ENCODE data around the gene EBF4. TPM values are rescaled to one million over a fixed set of nuclear protein-coding genes. Genes with fewer than 3 reads are reported as not detected.

Gene EBF4
- total and polyA plus RNA-seq, 2 donors (not counting 1 experiment from before 2014, with no cell fraction given), result 0.81 to 5.0 TPM

DNA sequence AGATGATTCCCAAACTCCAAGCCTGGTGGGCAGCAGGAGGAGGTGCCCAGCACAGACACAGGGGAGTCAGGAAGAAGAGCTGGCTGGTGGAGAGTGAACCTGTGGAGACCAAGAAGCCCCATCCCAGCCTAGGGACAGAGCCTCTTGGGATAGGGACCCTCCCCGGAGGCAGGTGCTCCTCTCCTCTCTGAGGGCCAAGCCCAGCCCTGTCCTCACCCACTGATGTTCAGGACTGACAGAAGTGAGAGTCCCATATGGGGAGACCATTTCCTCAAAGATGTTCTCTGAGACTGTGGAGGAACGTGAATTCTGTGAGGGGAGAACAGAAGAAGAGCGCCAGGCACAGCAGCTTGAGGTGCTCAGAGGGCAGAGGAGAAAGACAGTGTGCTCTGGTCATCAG is 2.4 kb upstream of the EBF4 start:
- Histone ChIP-seq H3K9me3 (ENCODE audit: control extremely low read depth in 1 of 3, control insufficient read depth in 2 of 3, insufficient read depth in 1 of 3, low read length in 2 of 3) (peaks cover 0 to 15% (median 0%) of the 10 kb centered on the region in 3 donors), H2AFZ (ENCODE audit: insufficient read depth, low read depth, low read length, poor library complexity, severe bottlenecking) (no peak overlapping the region), H3K4me2 (replicated peaks; ENCODE audit: low read depth, low read length, poor library complexity, severe bottlenecking) (no peak overlapping the region), H3K9ac (ENCODE audit: low read length) (no peak overlapping the region), H3K27me3 (replicated peaks in 1 of 4; ENCODE audit: control extremely low read depth in 1 of 4, control insufficient read depth in 3 of 4, insufficient read depth in 4 of 4, low read length in 3 of 4) (peaks cover 0 to 51% (median 24%) of the 10 kb centered on the region in 4 experiments), H3K27ac (ENCODE audit: low read length in 2 of 2) (no peak overlapping the region), H3K4me3 (ENCODE audit: control extremely low read depth in 1 of 5, extremely low read depth in 1 of 5, insufficient read depth in 1 of 5, low read depth in 2 of 5, low read length in 4 of 5) (no peak overlapping the region), H3K4me1 (ENCODE audit: control insufficient read depth in 2 of 2, insufficient read depth in 2 of 2, low read length in 2 of 2) (peaks cover 14 to 19% of the 10 kb centered on the region in 2 donors), H3K36me3 (replicated peaks in 1 of 2; ENCODE audit: control extremely low read depth in 1 of 2, control insufficient read depth in 1 of 2, extremely low read depth in 1 of 2, insufficient read depth in 2 of 2, low read length in 1 of 2) (no peaks in the 10 kb centered on the region), H3K79me2 (ENCODE audit: control insufficient read depth, insufficient read depth, low read length) (no peaks in the 10 kb centered on the region), H4K20me1 (ENCODE audit: control insufficient read depth, insufficient read depth, low read length, poor library complexity, severe bottlenecking) (no peaks in the 10 kb centered on the region)
- H3K27ac Mint-ChIP-seq, result no peak overlapping the region
- no peak for DNase-seq
- peaks cover 67% of the 10 kb centered on the region for H3K27me3 Mint-ChIP-seq
- WGBS (ENCODE audit: insufficient coverage), result no CpG with 5 or more reads among the region's 3 CpGs
- ChIA-PET POLR2A (no interaction called here), CTCF (no interaction called here)
- ATAC-seq (ENCODE audit: low read depth), result no peak
- H3K9me3 Mint-ChIP-seq (ENCODE audit: insufficient read depth), result no peaks in the 10 kb centered on the region
- intact Hi-C loops (cut with micrococcal nuclease), result no loop called here
- TF ChIP-seq EZH2 (IDR thresholded peaks at IDR 0.05; ENCODE audit: borderline replicate concordance, insufficient read depth, low read depth, low read length, poor library complexity, severe bottlenecking), result no peak
- TF ChIP-seq, protein P1, sequence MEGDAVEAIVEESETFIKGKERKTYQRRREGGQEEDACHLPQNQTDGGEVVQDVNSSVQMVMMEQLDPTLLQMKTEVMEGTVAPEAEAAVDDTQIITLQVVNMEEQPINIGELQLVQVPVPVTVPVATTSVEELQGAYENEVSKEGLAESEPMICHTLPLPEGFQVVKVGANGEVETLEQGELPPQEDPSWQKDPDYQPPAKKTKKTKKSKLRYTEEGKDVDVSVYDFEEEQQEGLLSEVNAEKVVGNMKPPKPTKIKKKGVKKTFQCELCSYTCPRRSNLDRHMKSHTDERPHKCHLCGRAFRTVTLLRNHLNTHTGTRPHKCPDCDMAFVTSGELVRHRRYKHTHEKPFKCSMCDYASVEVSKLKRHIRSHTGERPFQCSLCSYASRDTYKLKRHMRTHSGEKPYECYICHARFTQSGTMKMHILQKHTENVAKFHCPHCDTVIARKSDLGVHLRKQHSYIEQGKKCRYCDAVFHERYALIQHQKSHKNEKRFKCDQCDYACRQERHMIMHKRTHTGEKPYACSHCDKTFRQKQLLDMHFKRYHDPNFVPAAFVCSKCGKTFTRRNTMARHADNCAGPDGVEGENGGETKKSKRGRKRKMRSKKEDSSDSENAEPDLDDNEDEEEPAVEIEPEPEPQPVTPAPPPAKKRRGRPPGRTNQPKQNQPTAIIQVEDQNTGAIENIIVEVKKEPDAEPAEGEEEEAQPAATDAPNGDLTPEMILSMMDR (IDR thresholded peaks at IDR 0.05), result no peak
- H3K4me1 Mint-ChIP-seq, result peaks cover 22% of the 10 kb centered on the region
- peak overlapping the region; percentile 26 for H3K4me3 Mint-ChIP-seq

DNA sequence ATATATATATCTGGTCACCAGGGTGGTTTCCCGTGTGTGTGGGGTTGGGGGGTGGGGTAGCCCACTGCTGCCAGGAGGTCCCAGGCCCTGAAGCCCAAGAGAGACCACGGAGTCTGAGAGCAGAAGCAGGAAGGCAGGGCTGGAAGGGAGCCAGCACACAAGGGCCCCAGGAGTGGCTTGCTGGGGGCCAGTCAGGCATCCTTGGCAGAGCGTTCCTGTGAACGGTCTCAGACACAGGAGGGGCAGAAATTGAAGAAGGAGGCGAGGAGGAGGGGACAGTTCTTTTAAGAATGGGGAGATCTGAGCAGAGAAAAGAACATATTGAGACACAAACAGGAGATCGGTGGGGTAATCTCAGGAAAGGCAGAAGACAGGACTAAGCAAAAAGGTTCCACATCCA is 1.9 kb upstream of the EBF4 start:
- Histone ChIP-seq H2AFZ (ENCODE audit: insufficient read depth, low read depth, low read length, poor library complexity, severe bottlenecking) (no peak overlapping the region), H3K4me3 (ENCODE audit: control extremely low read depth in 1 of 5, extremely low read depth in 1 of 5, insufficient read depth in 1 of 5, low read depth in 2 of 5, low read length in 4 of 5) (no peak overlapping the region), H3K36me3 (replicated peaks in 1 of 2; ENCODE audit: control extremely low read depth in 1 of 2, control insufficient read depth in 1 of 2, extremely low read depth in 1 of 2, insufficient read depth in 2 of 2, low read length in 1 of 2) (no peaks in the 10 kb centered on the region), H3K27me3 (replicated peaks in 1 of 4; ENCODE audit: control extremely low read depth in 1 of 4, control insufficient read depth in 3 of 4, insufficient read depth in 4 of 4, low read length in 3 of 4) (peaks cover 0 to 56% (median 29%) of the 10 kb centered on the region in 4 experiments), H3K4me2 (replicated peaks; ENCODE audit: low read depth, low read length, poor library complexity, severe bottlenecking) (no peak overlapping the region), H3K9ac (ENCODE audit: low read length) (no peak overlapping the region), H3K79me2 (ENCODE audit: control insufficient read depth, insufficient read depth, low read length) (no peaks in the 10 kb centered on the region), H3K9me3 (ENCODE audit: control extremely low read depth in 1 of 3, control insufficient read depth in 2 of 3, insufficient read depth in 1 of 3, low read length in 2 of 3) (peaks cover 0 to 15% (median 0%) of the 10 kb centered on the region in 3 donors), H3K4me1 (ENCODE audit: control insufficient read depth in 2 of 2, insufficient read depth in 2 of 2, low read length in 2 of 2) (peaks cover 14 to 19% of the 10 kb centered on the region in 2 donors), H4K20me1 (ENCODE audit: control insufficient read depth, insufficient read depth, low read length, poor library complexity, severe bottlenecking) (no peaks in the 10 kb centered on the region), H3K27ac (ENCODE audit: low read length in 2 of 2) (no peak overlapping the region)
- Mint-ChIP-seq H3K27ac (peak overlapping the region; percentile 50), H3K27me3 (peaks cover 67% of the 10 kb centered on the region), H3K4me1 (peaks cover 22% of the 10 kb centered on the region), H3K4me3 (peak overlapping the region; percentile 91), H3K9me3 (ENCODE audit: insufficient read depth) (no peaks in the 10 kb centered on the region)
- CTCF ChIA-PET, result no interaction called here
- ATAC-seq (ENCODE audit: low read depth) (no peak), DNase-seq (no peak)
- WGBS (ENCODE audit: insufficient coverage), result 46% methylated on average over 6 of the region's 6 CpGs
- POLR2A ChIA-PET, result no interaction called here
- TF ChIP-seq EZH2 (IDR thresholded peaks at IDR 0.05; ENCODE audit: borderline replicate concordance, insufficient read depth, low read depth, low read length, poor library complexity, severe bottlenecking), result no peak
- TF ChIP-seq, protein P1 (IDR thresholded peaks at IDR 0.05), result no peak
- intact Hi-C loops (cut with micrococcal nuclease), result no loop called here
